ENCODE results near the gene POLR2F. TPM values are rescaled to one million over a fixed set of nuclear protein-coding genes. Genes with fewer than 3 reads are reported as not detected.

Gene POLR2F
- polyA plus RNA-seq, 1 of the 3 experiments (the other 2 are of a cell fraction) = 255 TPM

DNA sequence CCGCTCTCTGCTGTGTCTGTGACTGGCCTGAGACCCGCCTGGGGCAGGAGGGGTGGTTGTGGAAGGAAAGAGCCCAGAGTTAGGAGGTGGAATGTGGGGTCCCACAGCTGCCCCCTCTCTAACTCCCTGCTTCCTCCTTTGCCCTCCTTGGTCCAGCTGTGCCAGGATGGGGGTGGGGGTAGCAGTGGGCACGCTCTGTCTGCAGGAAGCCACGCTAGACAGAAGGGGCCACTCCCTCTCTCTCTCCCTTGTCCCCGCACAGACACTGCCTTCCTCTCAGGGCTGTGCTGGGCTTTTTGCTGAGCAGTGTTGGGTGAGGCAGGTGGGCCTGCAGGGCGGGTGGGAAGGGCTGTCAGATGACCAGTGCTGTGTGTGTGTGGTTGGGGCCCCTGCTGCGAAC is 32.9 kb downstream of the POLR2F start:
- Histone ChIP-seq H3K9me3 (no peaks in the 10 kb centered on the region), H2AFZ (ENCODE audit: low read depth) (no peak overlapping the region), H3K4me1 (ENCODE audit: control insufficient read depth in 1 of 2, insufficient read depth in 2 of 2, low read depth in 1 of 2, low read length in 1 of 2) (no peaks in the 10 kb centered on the region; a peak in 1 of 4 replicates), H3K27me3 (ENCODE audit: insufficient read depth) (no peaks in the 10 kb centered on the region), H3K27ac (ENCODE audit: low read depth in 2 of 2, low read length in 1 of 2) (no peak overlapping the region), H3F3A (replicated peaks; ENCODE audit: insufficient read depth) (no peaks in the 10 kb centered on the region), H4K20me1 (ENCODE audit: insufficient read depth) (no peaks in the 10 kb centered on the region), H3K79me2 (ENCODE audit: insufficient read depth) (no peaks in the 10 kb centered on the region), H3K9me2 (no peaks in the 10 kb centered on the region), H3K4me2 (no peak overlapping the region), H3K9ac (no peak overlapping the region), H3K4me3 (ENCODE audit: low read depth in 2 of 2, low read length in 1 of 2) (no peak overlapping the region), H3K36me3 (replicated peaks in 1 of 2; ENCODE audit: control insufficient read depth in 1 of 2, insufficient read depth in 2 of 2, low read length in 1 of 2) (no peaks in the 10 kb centered on the region)
- DNase-seq = no peak
- 100% methylated on average over 1 of the region's 7 CpGs for WGBS (ENCODE audit: low lambda C conversion rate)
- ChIA-PET CTCF (no interaction called here), POLR2A (no interaction called here)
- TF ChIP-seq ELF1 (IDR thresholded peaks at IDR 0.05) (no peak), CTCF (IDR thresholded peaks at IDR 0.05) (no peak), RAD21 (IDR thresholded peaks at IDR 0.05; ENCODE audit: low read length) (no peak), GATA2 (CRISPR knock-in tag; IDR thresholded peaks at IDR 0.05) (no peak), JUND (IDR thresholded peaks at IDR 0.05) (no peak), FOSL2 (IDR thresholded peaks at IDR 0.05; ENCODE audit: borderline replicate concordance, low read depth) (no peak), MEF2A (IDR thresholded peaks at IDR 0.05; ENCODE audit: borderline replicate concordance, low read depth) (no peak), FOXJ3 (CRISPR knock-in tag; IDR thresholded peaks at IDR 0.05) (no peak), NFIC (IDR thresholded peaks at IDR 0.05; ENCODE audit: borderline replicate concordance) (no peak), EP300 (IDR thresholded peaks at IDR 0.05; ENCODE audit: borderline replicate concordance in 1 of 2, low read depth in 1 of 2, low read length in 1 of 2) (no peak), CHD2 (IDR thresholded peaks at IDR 0.05; ENCODE audit: low read length, partially characterized antibody) (no peak), TCF12 (IDR thresholded peaks at IDR 0.05) (no peak), RCOR1 (IDR thresholded peaks at IDR 0.05; ENCODE audit: low read length) (no peak), RXRA (IDR thresholded peaks at IDR 0.05; ENCODE audit: borderline replicate concordance, low read depth) (no peak)
- TF ChIP-seq, protein P1, sequence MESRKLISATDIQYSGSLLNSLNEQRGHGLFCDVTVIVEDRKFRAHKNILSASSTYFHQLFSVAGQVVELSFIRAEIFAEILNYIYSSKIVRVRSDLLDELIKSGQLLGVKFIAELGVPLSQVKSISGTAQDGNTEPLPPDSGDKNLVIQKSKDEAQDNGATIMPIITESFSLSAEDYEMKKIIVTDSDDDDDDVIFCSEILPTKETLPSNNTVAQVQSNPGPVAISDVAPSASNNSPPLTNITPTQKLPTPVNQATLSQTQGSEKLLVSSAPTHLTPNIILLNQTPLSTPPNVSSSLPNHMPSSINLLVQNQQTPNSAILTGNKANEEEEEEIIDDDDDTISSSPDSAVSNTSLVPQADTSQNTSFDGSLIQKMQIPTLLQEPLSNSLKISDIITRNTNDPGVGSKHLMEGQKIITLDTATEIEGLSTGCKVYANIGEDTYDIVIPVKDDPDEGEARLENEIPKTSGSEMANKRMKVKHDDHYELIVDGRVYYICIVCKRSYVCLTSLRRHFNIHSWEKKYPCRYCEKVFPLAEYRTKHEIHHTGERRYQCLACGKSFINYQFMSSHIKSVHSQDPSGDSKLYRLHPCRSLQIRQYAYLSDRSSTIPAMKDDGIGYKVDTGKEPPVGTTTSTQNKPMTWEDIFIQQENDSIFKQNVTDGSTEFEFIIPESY (IDR thresholded peaks at IDR 0.05; ENCODE audit: borderline replicate concordance, low read depth) = no peak
- TF ChIP-seq, protein P2, sequence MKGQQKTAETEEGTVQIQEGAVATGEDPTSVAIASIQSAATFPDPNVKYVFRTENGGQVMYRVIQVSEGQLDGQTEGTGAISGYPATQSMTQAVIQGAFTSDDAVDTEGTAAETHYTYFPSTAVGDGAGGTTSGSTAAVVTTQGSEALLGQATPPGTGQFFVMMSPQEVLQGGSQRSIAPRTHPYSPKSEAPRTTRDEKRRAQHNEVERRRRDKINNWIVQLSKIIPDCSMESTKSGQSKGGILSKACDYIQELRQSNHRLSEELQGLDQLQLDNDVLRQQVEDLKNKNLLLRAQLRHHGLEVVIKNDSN (IDR thresholded peaks at IDR 0.05; ENCODE audit: borderline replicate concordance, low read depth) = no peak
- TF ChIP-seq, protein P3, sequence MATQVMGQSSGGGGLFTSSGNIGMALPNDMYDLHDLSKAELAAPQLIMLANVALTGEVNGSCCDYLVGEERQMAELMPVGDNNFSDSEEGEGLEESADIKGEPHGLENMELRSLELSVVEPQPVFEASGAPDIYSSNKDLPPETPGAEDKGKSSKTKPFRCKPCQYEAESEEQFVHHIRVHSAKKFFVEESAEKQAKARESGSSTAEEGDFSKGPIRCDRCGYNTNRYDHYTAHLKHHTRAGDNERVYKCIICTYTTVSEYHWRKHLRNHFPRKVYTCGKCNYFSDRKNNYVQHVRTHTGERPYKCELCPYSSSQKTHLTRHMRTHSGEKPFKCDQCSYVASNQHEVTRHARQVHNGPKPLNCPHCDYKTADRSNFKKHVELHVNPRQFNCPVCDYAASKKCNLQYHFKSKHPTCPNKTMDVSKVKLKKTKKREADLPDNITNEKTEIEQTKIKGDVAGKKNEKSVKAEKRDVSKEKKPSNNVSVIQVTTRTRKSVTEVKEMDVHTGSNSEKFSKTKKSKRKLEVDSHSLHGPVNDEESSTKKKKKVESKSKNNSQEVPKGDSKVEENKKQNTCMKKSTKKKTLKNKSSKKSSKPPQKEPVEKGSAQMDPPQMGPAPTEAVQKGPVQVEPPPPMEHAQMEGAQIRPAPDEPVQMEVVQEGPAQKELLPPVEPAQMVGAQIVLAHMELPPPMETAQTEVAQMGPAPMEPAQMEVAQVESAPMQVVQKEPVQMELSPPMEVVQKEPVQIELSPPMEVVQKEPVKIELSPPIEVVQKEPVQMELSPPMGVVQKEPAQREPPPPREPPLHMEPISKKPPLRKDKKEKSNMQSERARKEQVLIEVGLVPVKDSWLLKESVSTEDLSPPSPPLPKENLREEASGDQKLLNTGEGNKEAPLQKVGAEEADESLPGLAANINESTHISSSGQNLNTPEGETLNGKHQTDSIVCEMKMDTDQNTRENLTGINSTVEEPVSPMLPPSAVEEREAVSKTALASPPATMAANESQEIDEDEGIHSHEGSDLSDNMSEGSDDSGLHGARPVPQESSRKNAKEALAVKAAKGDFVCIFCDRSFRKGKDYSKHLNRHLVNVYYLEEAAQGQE (IDR thresholded peaks at IDR 0.05; ENCODE audit: low read depth, low read length) = no peak
- TF ChIP-seq, protein P4, sequence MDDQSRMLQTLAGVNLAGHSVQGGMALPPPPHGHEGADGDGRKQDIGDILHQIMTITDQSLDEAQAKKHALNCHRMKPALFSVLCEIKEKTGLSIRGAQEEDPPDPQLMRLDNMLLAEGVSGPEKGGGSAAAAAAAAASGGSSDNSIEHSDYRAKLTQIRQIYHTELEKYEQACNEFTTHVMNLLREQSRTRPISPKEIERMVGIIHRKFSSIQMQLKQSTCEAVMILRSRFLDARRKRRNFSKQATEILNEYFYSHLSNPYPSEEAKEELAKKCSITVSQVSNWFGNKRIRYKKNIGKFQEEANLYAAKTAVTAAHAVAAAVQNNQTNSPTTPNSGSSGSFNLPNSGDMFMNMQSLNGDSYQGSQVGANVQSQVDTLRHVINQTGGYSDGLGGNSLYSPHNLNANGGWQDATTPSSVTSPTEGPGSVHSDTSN (IDR thresholded peaks at IDR 0.05) = no peak
